Measurements from ENCODE around the gene TSC2. TPM values are rescaled to one million over a fixed set of nuclear protein-coding genes. Genes with fewer than 3 reads are reported as not detected.

The TSC2 gene
- total and polyA plus RNA-seq, 8 donors, result 40.8 to 369 (median 76.0) TPM

DNA sequence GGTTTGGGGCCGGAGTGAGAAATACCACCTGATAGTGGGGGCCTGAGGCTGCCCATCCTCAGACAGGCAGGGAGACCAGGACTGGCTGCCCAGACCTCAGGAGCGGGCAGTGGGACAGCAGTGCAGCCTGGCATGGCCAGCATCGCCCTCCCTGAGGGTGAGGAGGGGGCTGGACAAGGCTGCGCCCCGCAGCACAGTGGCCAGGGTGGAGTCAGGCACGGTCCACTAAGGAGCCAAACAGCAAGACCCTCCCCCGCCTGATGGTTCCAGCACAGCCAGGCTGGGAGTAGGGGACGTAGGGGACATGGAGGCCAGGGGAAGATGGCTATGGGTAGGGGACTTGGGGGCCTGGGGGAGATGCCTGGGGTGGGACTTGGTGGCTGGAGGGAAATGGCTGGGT, 41.5 kb upstream of the TSC2 start:
- Histone ChIP-seq H3K4me1 (peaks cover 59 to 71% (median 68%) of the 10 kb centered on the region in 4 donors), H3K27me3 (no peaks in the 10 kb centered on the region), H3K36me3 (peaks cover 16 to 37% (median 32%) of the 10 kb centered on the region in 4 donors), H3K27ac (no peak overlapping the region), H3K9me3 (no peaks in the 10 kb centered on the region), H3K4me3 (no peak overlapping the region)
- DNase-seq, result no peak
- TF ChIP-seq EP300 (IDR thresholded peaks at IDR 0.05) (no peak), POLR2AphosphoS5 (IDR thresholded peaks at IDR 0.05) (no peak), CTCF (IDR thresholded peaks at IDR 0.05) (no peak), POLR2A (IDR thresholded peaks at IDR 0.05) (no peak)
- intact Hi-C loops (cut with DNase I; ENCODE audit: low total_unique reads), result no loop called here
- 91 to 94% (median 93%) methylated on average over 7 to 8 of the region's 8 CpGs for WGBS, 5 donors

DNA sequence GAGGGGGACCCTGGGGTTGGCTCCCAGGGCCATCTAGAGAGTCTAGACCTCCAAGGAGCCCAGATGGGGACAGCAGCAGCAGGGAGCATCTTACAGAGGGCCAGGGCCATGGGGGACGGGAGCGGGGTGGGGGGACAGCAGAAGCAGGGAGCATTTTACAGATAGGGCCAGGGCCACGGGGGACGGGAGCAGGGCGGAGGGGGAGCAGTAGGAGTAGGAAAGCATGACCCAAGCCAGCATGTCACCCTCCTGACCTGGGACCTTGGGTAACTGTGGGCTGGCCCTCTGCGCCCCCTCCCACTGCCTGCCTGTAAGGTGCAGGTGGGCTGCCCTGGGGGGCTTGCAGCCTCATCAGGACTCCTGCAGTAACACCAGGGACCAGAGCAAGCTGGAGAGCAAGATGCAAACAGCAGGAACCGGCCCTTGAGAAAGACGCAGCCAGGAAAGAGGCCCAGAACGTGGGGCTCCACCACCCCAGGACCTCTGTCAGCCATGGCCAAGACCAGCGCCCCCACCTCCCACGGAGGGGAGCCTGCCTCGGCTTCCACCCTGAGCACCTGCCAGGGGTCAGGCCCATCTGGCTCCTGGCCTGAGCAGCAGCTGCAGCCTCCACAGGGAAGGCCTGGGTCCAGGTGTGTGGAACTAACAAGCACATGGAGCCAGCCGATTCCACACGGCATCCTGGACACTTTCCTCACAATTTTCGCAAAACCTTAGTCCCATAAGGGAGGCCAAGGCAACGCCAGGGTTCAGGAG, 40.5 kb upstream of the TSC2 start:
- no peaks in the 10 kb centered on the region for H3K9me3 ChIP-seq
- peak overlapping the region in 3 of 4 donors; percentile 66 to 96 (median 81) for H3K4me3 ChIP-seq
- no peak for TF ChIP-seq POLR2AphosphoS5 (IDR thresholded peaks at IDR 0.05)
- no peak for TF ChIP-seq CTCF (IDR thresholded peaks at IDR 0.05)
- no peak for TF ChIP-seq EP300 (IDR thresholded peaks at IDR 0.05)
- TF ChIP-seq POLR2A (IDR thresholded peaks at IDR 0.05), result no peak
- intact Hi-C loops (cut with DNase I; ENCODE audit: low total_unique reads), result no loop called here
- peaks cover 6 to 27% (median 22%) of the 10 kb centered on the region in 4 donors for H3K36me3 ChIP-seq
- WGBS, 5 donors, result 68 to 76% (median 70%) methylated on average over 16 of the region's 16 CpGs
- H3K27me3 ChIP-seq, result no peaks in the 10 kb centered on the region
- DNase-seq, result no peak
- H3K27ac ChIP-seq, result peak overlapping the region in 4 of 5 donors; percentile 92 to 96 (median 95)
- peaks cover 59 to 71% (median 68%) of the 10 kb centered on the region in 4 donors for H3K4me1 ChIP-seq

DNA sequence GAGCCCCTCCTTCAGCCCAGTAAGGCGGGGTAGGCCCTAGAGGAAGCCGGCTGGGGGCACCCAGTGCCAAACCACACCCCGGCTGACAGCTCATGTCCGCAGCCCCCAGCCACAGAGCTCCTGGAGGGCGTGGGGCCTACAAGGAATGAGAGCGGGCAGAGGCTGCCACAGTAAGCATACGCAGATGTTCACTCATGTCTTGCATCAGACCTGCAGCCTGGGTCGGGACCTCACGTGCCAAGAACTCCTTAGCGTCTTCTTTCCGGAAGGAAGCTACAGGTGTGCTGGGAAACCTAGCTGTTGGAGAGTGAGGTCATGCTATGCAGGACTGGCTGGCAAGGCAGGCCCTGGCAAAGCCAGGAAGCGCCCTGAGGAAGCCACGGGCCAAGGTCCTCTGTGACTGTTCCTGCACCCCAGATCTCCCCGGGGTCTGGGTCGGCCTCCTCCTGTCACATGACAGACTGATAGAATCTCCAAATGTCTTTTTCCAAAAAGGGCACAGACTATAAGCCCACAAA, 39.7 kb upstream of the TSC2 start:
- TF ChIP-seq POLR2AphosphoS5 (IDR thresholded peaks at IDR 0.05) (peak in 1 of 3 donors; percentile 20), CTCF (IDR thresholded peaks at IDR 0.05) (no peak)
- DNase-seq, result peak in 1 of 2 donors; percentile 62
- peaks cover 59 to 69% (median 68%) of the 10 kb centered on the region in 4 donors for H3K4me1 ChIP-seq

GRCh38 chr16:2008631-2009163, 39.1 kb upstream of the TSC2 start:
- Histone ChIP-seq H3K9me3 (no peaks in the 10 kb centered on the region), H3K27ac (peak overlapping the region; percentile 90 to 96 (median 95)), H3K36me3 (peaks cover 0 to 14% (median 9%) of the 10 kb centered on the region in 4 donors), H3K4me3 (peak overlapping the region; percentile 66 to 96 (median 86)), H3K4me1 (peaks cover 59 to 64% (median 63%) of the 10 kb centered on the region in 4 donors), H3K27me3 (no peaks in the 10 kb centered on the region)
- TF ChIP-seq POLR2AphosphoS5 (IDR thresholded peaks at IDR 0.05) (no peak), CTCF (IDR thresholded peaks at IDR 0.05) (no peak), POLR2A (IDR thresholded peaks at IDR 0.05) (no peak), EP300 (IDR thresholded peaks at IDR 0.05) (no peak)
- WGBS, 5 donors, result 2 to 3% (median 2%) methylated on average over 21 to 23 of the region's 23 CpGs
- intact Hi-C loops (cut with DNase I; ENCODE audit: low total_unique reads), result no loop called here
- DNase-seq, result peak in 1 of 2 donors; percentile 61

More for the DNA sequence above, 39.7 kb upstream of the TSC2 start:
- Histone ChIP-seq H3K9me3 (no peaks in the 10 kb centered on the region), H3K36me3 (peaks cover 0 to 19% (median 14%) of the 10 kb centered on the region in 4 donors), H3K27me3 (no peaks in the 10 kb centered on the region), H3K4me3 (peak overlapping the region in 3 of 4 donors; percentile 66 to 96 (median 81)), H3K27ac (peak overlapping the region in 4 of 5 donors; percentile 92 to 96 (median 95))
- 21 to 43% (median 24%) methylated on average over 15 of the region's 15 CpGs for WGBS, 5 donors
- intact Hi-C loops (cut with DNase I; ENCODE audit: low total_unique reads), result no loop called here
